Keratinocyte (primary cell): ENCODE measurements around the gene LEAP2. TPM values are rescaled to one million over a fixed set of nuclear protein-coding genes. Genes with fewer than 3 reads are reported as not detected.

Source experiments
- DNase-seq: peaks from one replicate; pipeline ENCODE4 v3.0.0-alpha.2; 2011; ENCODE audit warnings: low read depth, missing footprints, low spot score
- FAIRE-seq: peaks from 2 replicates; lab custom pipeline; 2011; peaks lifted over from hg19 to GRCh38; lab: Jason Lieb, UNC
- H2AFZ ChIP-seq: 2 replicates; pipeline ENCODE4 v1.6.0; 2012; ENCODE audit warnings: low read length, control low read depth, inconsistent platforms; ENCODE audit not compliant: control insufficient read depth
- H3K27ac ChIP-seq: 2 replicates; pipeline ENCODE4 v1.5.1; 2011; ENCODE audit warnings: low read length; ENCODE audit not compliant: control insufficient read depth, insufficient read depth
- H3K27me3 ChIP-seq: 3 replicates; pipeline ENCODE4 v1.6.0; 2011; ENCODE audit warnings: low read length; ENCODE audit not compliant: control insufficient read depth, insufficient read depth; ENCODE audit errors: extremely low read depth
- H3K36me3 ChIP-seq, 2 experiments: 2 replicates in 1 of 2; 3 replicates in 1 of 2; pipeline ENCODE4 v1.5.1; 2011; ENCODE audit warnings: low read length in 2 of 2, mild to moderate bottlenecking in 1 of 2; ENCODE audit not compliant: control insufficient read depth in 2 of 2, insufficient read depth in 2 of 2; ENCODE audit errors: extremely low read depth in 1 of 2
- H3K4me1 ChIP-seq: 3 replicates; pipeline ENCODE4 v1.5.1; 2011; ENCODE audit warnings: low read length; ENCODE audit not compliant: control insufficient read depth, insufficient read depth; ENCODE audit errors: extremely low read depth
- H3K4me2 ChIP-seq: 3 replicates; pipeline ENCODE4 v1.6.0; 2011; ENCODE audit warnings: low read depth, low read length; ENCODE audit not compliant: control insufficient read depth, insufficient read depth; ENCODE audit errors: extremely low read depth
- H3K4me3 ChIP-seq, 3 experiments: fragments of 200-600 bp in 1 of 3; sonication (generic) in 1 of 3; 2 replicates in 2 of 3; 3 replicates in 1 of 3; pipeline ENCODE4 v1.5.1; 2011 to 2016; ENCODE audit warnings: low read length in 3 of 3, mild to moderate bottlenecking in 3 of 3, control low read depth in 2 of 3, inconsistent platforms in 1 of 3, low read depth in 1 of 3, mixed read lengths in 1 of 3, mixed run types in 1 of 3, moderate library complexity in 1 of 3; ENCODE audit not compliant: control insufficient read depth in 2 of 3, insufficient read depth in 2 of 3; ENCODE audit errors: extremely low read depth in 1 of 3
- H3K79me2 ChIP-seq: 2 replicates; pipeline ENCODE4 v1.6.0; 2012; ENCODE audit warnings: low read length; ENCODE audit not compliant: control insufficient read depth, insufficient read depth
- H3K9ac ChIP-seq: 3 replicates; pipeline ENCODE4 v1.6.0; 2011; ENCODE audit warnings: low read length; ENCODE audit not compliant: control insufficient read depth, insufficient read depth; ENCODE audit errors: extremely low read depth
- H3K9me1 ChIP-seq: 3 replicates; pipeline ENCODE4 v1.6.0; 2011; ENCODE audit warnings: low read length; ENCODE audit not compliant: control insufficient read depth, insufficient read depth; ENCODE audit errors: extremely low read depth
- H3K9me3 ChIP-seq: 2 replicates; pipeline ENCODE4 v1.5.1; 2012; ENCODE audit warnings: low read depth, low read length; ENCODE audit not compliant: control insufficient read depth
- H4K20me1 ChIP-seq: 3 replicates; pipeline ENCODE4 v1.6.0; 2011; ENCODE audit warnings: low read length; ENCODE audit not compliant: control insufficient read depth, insufficient read depth; ENCODE audit errors: extremely low read depth
- EZH2 ChIP-seq: IDR thresholded peaks from one replicate; pipeline ENCODE4 v1.6.1; 2012; ENCODE audit warnings: inconsistent platforms, mild to moderate bottlenecking, low read length, moderate library complexity
- dilution Hi-C: fragments of 300-500 bp; cut with MboI; formaldehyde crosslinking; loops from one replicate; pipeline ENCODE4 v1.7.0; 2020; ENCODE audit warnings: low sequenced_read_pairs; ENCODE audit not compliant: extremely low pct_ligation_motif_present
- polyA plus RNA-seq, 5 experiments: library from polyadenylated mRNA; depleted of rRNA in 3 of 5; stranded (reverse) in 3 of 5; stranded (forward) in 1 of 5; unstranded in 1 of 5; fragments of >200 nt; gene quantifications; 1 replicate in 1 of 5; 2 replicates in 3 of 5; 3 replicates in 1 of 5; pipeline versions ENCODE4 v1.2.1 to v1.2.3, GENCODE V29; 2011 to 2012; ENCODE audit warnings: missing spikeins in 2 of 5, low read depth in 1 of 5, low replicate concordance in 1 of 5
- TF ChIP-seq, protein P1 (sequence below), 3 experiments: IDR thresholded peaks in 1 of 3; conservative IDR thresholded peaks in 1 of 3; optimal IDR thresholded peaks in 1 of 3; 2 replicates in 2 of 3; 3 replicates in 1 of 3; pipeline versions ENCODE3 to v1.5.1; 2011; ENCODE audit warnings: low read length in 3 of 3, mild to moderate bottlenecking in 3 of 3, moderate library complexity in 2 of 3, control low read depth in 1 of 3, inconsistent platforms in 1 of 3; ENCODE audit not compliant: insufficient read depth in 2 of 3; ENCODE audit errors: extremely low read depth in 1 of 3

Gene LEAP2
- polyA plus RNA-seq, 1 donor (not counting 4 experiments of a cell fraction or from before 2014, with no cell fraction given), result 1.2 TPM

DNA sequence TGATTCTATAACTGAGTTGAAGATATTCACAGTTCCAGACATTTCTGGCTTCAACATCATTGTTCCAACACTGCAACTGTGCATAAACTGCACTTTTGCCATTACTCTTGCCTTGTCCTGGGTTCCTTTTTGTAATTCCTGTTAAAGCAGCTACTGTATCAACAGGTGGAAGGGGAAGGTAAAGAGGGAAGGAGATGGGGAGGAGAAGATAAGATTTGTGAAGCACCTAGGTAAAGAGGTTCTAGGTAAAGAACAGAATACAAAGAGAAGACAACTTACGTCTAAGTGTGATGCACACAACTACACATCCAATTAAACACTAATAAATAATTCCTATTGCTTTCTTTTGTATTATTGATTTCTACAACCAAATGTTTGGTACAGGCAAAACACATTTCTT, 36.2 kb downstream of the LEAP2 start:
- Histone ChIP-seq H3K79me2 (peaks cover 25% of the 10 kb centered on the region), H3K9ac (no peak overlapping the region), H3K9me3 (no peaks in the 10 kb centered on the region), H3K4me3 (no peak overlapping the region), H4K20me1 (no peaks in the 10 kb centered on the region), H3K36me3 (peaks cover 2 to 8% of the 10 kb centered on the region in 2 experiments), H2AFZ (no peak overlapping the region), H3K27me3 (no peaks in the 10 kb centered on the region), H3K9me1 (peaks cover 5% of the 10 kb centered on the region), H3K4me1 (no peaks in the 10 kb centered on the region), H3K4me2 (no peak overlapping the region), H3K27ac (no peak overlapping the region)
- FAIRE-seq, result no peak
- no peak for DNase-seq
- dilution Hi-C loops, result no loop called here
- TF ChIP-seq EZH2, result no peak
- TF ChIP-seq, protein P1, sequence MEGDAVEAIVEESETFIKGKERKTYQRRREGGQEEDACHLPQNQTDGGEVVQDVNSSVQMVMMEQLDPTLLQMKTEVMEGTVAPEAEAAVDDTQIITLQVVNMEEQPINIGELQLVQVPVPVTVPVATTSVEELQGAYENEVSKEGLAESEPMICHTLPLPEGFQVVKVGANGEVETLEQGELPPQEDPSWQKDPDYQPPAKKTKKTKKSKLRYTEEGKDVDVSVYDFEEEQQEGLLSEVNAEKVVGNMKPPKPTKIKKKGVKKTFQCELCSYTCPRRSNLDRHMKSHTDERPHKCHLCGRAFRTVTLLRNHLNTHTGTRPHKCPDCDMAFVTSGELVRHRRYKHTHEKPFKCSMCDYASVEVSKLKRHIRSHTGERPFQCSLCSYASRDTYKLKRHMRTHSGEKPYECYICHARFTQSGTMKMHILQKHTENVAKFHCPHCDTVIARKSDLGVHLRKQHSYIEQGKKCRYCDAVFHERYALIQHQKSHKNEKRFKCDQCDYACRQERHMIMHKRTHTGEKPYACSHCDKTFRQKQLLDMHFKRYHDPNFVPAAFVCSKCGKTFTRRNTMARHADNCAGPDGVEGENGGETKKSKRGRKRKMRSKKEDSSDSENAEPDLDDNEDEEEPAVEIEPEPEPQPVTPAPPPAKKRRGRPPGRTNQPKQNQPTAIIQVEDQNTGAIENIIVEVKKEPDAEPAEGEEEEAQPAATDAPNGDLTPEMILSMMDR (optimal IDR thresholded peaks at IDR 0.05 in 1 of 3, IDR thresholded peaks at IDR 0.05 in 1 of 3, conservative IDR thresholded peaks at IDR 0.05 in 1 of 3; ENCODE audit: extremely low read depth in 1 of 3, insufficient read depth in 2 of 3, low read length in 3 of 3), result no peak

DNA sequence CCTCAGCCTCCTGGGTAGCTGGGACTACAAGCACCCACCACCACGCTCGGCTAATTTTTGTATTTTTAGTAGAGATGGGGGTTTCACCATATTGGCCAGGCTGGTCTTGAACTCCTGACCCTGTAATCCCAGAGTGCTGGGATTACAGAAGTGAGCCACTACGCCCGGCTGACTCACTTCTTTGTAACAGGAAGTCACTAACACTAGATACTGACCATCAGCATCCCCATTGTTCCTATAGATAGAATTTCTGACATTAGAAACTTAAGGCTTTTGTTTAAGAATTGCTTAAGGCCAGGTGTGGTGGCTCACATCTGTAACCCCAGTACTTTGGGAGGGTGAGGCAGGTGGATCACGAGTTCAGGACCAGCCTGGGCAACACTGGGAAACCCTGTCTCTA, 42.2 kb downstream of the LEAP2 start:
- no peaks in the 10 kb centered on the region for H3K27me3 ChIP-seq
- peaks cover 3% of the 10 kb centered on the region for H3K4me1 ChIP-seq
- no peaks in the 10 kb centered on the region for H3K9me3 ChIP-seq
- H3K4me2 ChIP-seq, result no peak overlapping the region
- no peak for TF ChIP-seq EZH2
- TF ChIP-seq, protein P1 (optimal IDR thresholded peaks at IDR 0.05 in 1 of 3, IDR thresholded peaks at IDR 0.05 in 1 of 3, conservative IDR thresholded peaks at IDR 0.05 in 1 of 3; ENCODE audit: extremely low read depth in 1 of 3, insufficient read depth in 2 of 3, low read length in 3 of 3), result no peak
- FAIRE-seq (no peak), DNase-seq (no peak)
- dilution Hi-C loops, result no loop called here
- no peaks in the 10 kb centered on the region for H3K9me1 ChIP-seq
- no peak overlapping the region for H2AFZ ChIP-seq
- no peaks in the 10 kb centered on the region for H4K20me1 ChIP-seq
- H3K27ac ChIP-seq, result peak overlapping the region; percentile 42
- no peak overlapping the region for H3K9ac ChIP-seq
- peaks cover 7 to 13% of the 10 kb centered on the region in 2 experiments for H3K36me3 ChIP-seq
- peaks cover 30% of the 10 kb centered on the region for H3K79me2 ChIP-seq
- no peak overlapping the region for H3K4me3 ChIP-seq
